Stimulated activated CD8-positive, alpha-beta memory T cell treated with anti-CD3 and anti-CD28 coated beads, Interleukin-15, amount 100 ng/mL, for 1 hour (primary cell): ENCODE measurements around the gene LIN7B.
"Not testable (repeated sequence)": the region's sequence is repeated elsewhere in the genome, so short reads cannot be mapped to it uniquely, and the experiment has no call there.

Source experiments
- DNase-seq: peaks from one replicate; pipeline ENCODE4 v3.0.0-alpha.2; 2020; ENCODE audit warnings: low read depth

LIN7B gene

DNA sequence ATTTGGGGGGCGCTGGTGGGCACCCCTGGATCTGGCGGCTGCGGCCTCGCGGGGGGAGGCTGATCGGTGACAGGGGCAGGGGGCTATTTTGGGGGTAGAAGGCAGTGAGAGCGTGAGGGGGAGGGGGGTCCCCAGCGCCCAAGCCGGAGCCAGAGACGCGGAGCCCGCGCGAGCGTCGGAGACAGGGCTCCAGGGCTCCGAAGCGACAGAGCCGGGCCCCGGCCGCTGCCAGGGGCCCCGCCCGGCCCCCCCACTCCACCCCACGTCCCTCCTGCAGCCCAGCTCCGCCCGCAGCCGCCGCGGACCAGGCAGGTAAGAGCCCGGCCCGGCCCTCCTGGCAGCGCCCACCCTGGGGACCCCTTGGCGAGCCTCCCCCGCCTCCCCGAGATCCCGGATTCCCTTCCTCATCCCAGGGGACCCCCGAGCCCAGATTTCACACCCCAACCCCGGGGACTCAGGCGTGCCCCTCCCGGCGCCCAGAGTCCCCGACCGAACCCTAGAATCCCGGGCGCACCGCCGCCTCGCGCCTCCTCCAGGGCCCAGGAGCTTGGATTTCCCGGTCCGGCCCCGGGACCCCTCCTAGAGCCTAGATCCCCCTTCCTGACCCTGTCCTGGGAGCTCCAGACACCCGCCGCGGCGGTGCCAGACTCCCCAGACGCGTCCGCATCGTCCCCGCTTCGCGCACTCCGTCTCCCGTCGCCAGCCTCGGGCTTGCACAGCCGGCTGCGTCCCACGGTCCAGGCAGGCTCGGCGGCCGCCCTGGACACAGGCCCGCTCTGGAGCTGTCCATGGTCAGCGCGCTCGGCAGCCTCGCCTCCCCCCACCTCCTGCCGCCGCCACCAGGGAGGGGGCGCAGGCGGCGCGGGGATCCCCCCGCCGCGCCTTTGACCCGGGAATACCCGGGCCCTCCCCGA is 5.5 kb downstream of the LIN7B start, which contains the start of gene PPFIA3:
PPFIA3 (plus strand) TSS at position 134 of the 914 bp plus-strand sequence. CDS start 8,330 bp downstream, outside the sequence.
- no peak for DNase-seq

GRCh38 chr19:49120325-49120683 is 6.1 kb downstream of the LIN7B start:
- DNase-seq, result no peak

DNA sequence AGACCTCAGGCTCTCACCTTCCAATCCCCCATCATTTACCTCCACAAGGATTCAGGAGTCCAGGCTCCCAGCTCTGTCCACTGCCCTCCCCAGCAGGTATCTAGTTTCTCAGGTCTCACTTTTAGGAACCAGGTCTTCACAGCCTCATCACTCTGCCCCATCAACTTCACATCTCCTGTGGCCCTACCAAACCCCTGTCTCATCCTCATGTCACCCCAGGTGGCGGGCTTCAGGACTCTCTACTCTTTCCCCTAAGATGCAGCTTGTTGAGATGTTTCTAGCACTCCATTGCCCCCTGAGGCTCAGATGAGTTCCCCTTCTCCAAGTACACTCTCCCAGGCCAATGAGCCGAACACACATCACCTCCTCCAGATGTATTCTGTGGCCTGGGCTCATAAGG is 6.7 kb downstream of the LIN7B start:
- no peak for DNase-seq

- not testable (repeated sequence) for DNase-seq
Observed at GRCh38 chr19:49121841-49122240, 7.7 kb downstream of the LIN7B start.

DNA sequence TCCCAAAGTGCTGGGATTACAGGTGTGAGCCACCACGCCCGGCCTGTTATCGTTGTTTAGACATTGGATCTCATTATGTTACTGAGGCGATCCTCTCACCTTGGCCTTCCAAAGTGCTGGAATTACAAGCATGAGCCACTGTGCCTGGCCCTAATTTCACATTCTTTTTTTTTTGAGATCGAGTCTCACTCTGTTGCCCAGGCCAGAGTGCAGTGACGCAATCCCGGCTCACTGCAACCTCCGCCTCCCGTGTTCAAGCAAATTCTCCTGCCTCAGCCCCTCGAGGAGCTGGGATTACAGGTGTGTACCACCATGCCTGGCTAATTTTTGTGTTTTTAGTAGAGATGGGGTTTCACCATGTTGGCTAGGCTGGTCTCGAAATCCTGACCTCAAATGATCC is 9.1 kb downstream of the LIN7B start:
- not testable (repeated sequence) for DNase-seq

- DNase-seq, result no peak
Observed at GRCh38 chr19:49125025-49125731, 11.0 kb downstream of the LIN7B start.

GRCh38 chr19:49126575-49126974 is 12.4 kb downstream of the LIN7B start:
- DNase-seq, result no peak

GRCh38 chr19:49127225-49127624 is 13.1 kb downstream of the LIN7B start:
- not testable (repeated sequence) for DNase-seq

DNA sequence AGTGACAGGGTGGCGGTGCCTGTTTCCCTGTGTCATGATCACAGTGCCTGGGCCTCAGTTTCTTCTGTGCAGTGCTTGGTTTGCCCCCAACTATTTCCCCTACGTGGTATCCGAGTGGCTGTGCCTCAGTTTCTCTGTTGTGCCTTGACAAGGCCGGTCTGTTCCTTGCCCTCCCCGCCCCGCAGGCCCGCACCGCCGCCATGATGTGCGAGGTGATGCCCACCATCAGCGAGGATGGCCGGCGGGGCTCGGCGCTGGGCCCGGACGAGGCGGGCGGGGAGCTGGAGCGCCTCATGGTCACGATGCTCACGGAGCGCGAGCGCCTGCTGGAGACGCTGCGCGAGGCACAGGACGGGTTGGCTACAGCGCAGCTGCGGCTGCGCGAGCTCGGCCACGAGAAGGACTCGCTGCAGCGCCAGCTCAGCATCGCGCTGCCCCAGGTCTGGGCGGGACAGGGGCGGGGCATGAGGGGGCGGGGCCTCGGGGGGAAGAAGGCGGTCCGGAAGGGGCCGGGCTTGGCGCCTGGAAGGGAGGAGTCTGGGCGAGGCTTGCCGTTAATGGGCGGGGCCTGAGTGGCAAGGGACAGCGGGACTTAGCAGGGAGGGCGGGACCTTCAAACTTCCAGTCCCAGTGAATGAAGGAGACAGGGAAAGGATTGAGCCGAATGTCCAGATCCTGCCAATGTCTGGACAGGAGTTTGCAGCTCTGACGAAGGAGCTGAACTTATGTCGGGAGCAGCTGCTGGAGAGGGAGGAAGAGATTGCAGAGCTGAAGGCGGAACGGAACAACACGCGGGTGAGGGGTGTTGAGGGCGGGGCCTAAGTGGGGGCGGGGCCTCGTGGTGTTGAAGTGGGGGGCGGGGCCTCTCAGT is 13.7 kb downstream of the LIN7B start:
- DNase-seq, result peak; percentile 89

- no peak for DNase-seq
Observed at GRCh38 chr19:49128545-49129237, 14.5 kb downstream of the LIN7B start.

DNA sequence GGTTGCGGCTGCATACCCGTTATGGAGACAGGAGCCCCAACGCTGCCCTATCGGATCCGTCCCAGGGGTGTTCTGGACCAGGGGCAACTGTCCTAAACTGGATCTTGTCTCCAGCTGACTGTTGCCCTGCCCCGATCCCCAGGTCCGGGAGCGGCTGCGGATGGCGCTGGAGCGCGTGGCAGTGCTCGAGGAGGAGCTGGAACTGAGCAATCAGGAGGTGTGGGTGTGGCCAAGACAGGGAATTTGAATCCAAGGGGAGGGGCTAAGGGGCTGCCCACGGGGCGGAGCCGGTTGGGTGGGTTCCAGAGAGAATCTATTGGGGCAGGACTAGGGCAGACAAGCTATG is 15.0 kb downstream of the LIN7B start:
- no peak for DNase-seq

- DNase-seq, result no peak
Observed at GRCh38 chr19:49130325-49130724, 16.2 kb downstream of the LIN7B start.

- no peak for DNase-seq
Observed at GRCh38 chr19:49132974-49133609, 18.9 kb downstream of the LIN7B start.

GRCh38 chr19:49133621-49134454 is 19.7 kb downstream of the LIN7B start:
- no peak for DNase-seq

GRCh38 chr19:49135686-49136085 is 21.5 kb downstream of the LIN7B start:
- DNase-seq, result no peak

GRCh38 chr19:49136771-49137171 is 22.6 kb downstream of the LIN7B start:
- no peak for DNase-seq

GRCh38 chr19:49140951-49141350 is 26.8 kb downstream of the LIN7B start:
- DNase-seq, result no peak

DNA sequence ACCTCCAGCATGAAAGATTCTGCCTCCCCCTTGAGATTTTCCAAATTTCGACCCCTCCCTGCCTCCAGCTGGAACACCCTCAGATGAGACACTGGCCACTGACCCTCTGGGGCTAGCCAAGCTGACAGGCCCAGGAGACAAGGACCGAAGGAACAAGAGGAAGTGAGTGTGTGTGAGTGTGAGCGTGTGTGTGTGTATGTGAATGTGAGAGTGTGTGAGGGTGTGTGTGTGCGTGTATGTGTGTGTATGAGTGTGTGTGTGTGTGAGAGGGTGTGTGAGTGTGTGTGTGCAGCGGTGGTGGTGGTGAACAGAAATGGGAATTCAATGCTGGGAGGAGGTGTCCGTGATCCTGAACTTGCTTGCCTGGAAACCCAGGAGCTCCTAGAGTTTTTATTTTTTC is 27.2 kb downstream of the LIN7B start:
- no peak for DNase-seq

DNA sequence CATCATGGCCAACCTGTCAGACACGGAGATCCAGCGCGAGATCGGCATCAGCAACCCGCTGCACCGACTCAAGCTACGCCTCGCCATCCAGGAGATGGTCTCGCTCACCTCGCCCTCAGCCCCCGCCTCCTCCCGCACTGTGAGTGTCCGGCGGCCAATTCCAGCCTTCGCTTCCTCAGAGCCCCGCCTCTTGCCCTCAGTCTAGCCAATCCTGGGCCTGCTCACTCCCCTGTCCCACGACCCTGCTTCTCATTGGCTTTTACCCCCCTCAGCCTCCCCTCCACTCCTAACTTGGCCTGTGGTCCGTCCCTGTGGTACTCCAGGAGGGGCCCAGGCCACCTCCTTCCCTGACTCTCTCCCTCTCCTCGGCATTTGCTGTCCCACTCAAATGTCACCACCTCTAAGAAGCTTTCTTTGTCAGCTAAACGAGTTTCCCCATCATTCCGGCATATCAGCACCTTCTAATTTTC is 28.7 kb downstream of the LIN7B start:
- DNase-seq, result peak; percentile 37
